HK-2 (cell line): ENCODE results near the gene RSPRY1.
"Not testable (repeated sequence)": the region's sequence is repeated elsewhere in the genome, so short reads cannot be mapped to it uniquely, and the experiment has no call there.

Source experiments
- DNase-seq: peaks from one replicate; pipeline ENCODE4 v3.0.0-alpha.2; 2018; ENCODE audit not compliant: unreplicated experiment

The RSPRY1 gene

DNA sequence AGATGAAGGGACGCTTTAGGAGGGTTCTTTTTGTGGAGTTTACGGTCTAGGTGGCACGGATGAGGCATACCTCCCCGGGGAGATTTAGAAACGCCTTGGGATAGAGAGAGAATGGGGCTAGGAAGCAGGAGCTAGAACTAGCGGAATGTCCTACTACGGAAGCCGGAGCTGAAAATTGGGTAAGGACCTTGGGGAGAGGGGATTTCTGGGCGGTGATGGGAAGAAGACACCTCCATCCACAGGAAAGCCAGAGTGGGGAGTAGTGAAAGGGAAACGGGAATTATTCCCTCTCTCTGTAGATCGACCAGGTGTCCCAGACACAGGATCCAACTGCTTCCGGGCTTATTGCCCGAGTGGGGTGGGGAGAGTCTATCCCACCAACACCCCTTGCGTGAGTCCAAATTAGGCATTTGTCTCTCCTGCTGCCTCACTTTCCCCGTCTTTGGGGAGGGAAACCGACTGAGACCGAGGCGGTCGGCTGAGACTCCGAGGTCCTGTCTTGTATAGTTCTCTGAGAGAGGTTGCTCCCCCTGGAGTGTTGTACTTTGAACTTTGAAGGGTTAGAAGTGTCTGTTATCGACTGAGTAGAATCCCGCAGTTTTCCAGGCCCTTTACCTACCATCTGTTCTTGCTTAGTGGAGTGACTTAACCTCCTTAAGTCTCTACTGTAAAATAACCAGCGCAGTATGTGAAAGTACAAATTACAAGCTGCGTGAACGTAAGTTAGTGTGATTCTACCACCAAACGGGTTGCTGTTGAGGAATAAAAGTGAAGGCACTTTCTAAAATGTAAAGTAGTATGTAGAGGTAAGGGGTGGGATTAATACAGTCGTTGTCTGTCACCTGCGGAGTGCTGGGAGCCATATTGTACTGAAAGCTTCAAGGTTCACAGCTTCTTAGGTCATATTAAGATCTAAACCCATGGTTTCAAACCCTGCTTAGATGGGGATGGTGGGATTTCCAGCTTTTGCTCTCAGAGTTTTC, 1.0 kb downstream of the RSPRY1 start:
- peak; percentile 41 for DNase-seq

- DNase-seq: not testable (repeated sequence)
Measured at GRCh38 chr16:57187902-57188710, 2.0 kb downstream of the RSPRY1 start.

DNA sequence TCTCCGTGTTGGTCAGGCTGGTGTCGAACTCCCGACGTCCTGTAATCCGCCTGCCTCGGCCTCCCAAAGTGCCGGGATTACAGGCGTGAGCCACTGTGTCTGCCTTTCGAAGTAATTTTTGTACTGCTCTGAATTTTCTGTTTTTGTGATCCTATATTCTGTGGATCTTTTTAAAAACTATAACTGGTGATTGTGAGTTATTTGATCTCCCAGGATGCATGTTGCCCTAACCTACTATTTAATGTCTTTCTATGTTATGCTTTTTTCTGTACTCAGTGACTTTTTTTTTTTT, 2.5 kb downstream of the RSPRY1 start:
- DNase-seq: no peak

DNA sequence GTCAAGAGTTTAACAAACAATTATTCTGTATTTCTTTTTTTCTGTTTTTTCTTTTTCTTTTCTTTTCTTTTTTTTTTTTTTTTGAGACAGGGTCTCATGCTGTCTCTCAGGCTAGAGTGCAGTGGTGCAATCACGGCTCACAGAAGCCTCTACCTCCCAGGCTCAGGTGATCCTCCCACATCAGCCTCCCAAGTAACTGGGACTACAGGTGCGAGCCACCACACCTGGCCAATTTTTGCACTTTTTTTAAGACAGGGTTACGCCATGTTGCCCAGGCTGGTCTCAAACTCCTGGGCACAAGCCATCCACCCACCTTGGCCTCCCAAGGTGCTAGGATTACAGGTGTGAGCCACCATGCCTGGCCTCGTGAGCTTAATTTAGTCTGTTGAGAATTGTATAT, 3.4 kb downstream of the RSPRY1 start:
- DNase-seq: not testable (repeated sequence)

GRCh38 chr16:57190136-57190535, 4.0 kb downstream of the RSPRY1 start:
- no peak for DNase-seq

GRCh38 chr16:57191056-57191571, 5.0 kb downstream of the RSPRY1 start:
- no peak for DNase-seq

DNA sequence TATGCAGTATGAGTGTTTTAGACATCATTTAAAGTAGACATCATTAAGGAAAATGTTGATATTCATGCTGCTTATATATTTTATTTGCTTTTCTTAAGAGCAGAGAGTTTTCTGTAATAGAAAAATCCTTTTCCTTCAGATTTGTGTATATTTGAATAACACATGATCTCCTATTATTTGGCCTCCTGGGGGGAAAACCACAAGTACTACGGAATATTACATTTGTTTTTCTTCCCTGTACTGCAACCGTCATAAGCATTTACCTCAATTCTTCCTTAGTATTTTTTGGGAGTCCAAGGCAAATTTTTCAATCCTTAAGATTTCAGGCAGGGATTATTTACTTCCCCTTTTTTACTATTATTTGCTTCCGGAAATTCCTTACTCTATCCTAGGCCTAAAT, 6.0 kb downstream of the RSPRY1 start:
- DNase-seq: no peak

DNA sequence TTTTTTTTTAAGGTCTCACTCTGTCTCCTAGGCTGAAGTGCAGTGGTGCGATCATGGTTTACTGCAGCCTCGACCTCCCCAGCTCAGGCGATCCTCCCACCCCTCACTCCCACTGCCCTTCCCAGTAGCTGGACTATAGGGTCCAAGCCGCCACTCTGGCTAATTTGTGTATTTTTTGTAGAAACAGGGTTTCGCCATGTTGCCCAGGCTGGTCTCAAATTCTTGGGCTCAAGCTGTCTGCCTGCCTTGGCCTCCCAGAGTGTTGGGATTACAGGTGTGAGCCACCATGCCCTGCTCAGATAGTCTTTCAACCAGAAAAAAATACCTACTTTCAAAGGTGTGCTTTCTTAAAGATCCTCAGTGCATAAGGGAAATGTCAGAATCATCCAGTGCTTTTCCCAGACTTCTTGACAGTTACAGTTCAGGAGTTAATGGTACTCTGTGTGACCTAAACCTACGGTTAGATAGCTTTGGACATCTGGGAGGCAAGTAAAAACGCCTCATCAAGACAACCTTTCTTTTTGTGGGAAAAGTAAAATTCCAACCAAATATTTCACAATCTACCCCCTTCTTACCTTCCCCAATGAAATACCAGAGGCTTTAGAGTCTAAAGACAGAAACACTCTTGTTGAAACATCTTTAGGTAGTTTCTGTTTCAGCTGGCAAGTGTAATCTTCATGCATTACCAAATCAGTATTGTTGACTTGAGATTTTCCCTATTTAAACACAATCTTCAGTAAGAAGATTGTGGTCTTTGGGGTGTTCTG, 6.8 kb downstream of the RSPRY1 start:
- no peak for DNase-seq

DNA sequence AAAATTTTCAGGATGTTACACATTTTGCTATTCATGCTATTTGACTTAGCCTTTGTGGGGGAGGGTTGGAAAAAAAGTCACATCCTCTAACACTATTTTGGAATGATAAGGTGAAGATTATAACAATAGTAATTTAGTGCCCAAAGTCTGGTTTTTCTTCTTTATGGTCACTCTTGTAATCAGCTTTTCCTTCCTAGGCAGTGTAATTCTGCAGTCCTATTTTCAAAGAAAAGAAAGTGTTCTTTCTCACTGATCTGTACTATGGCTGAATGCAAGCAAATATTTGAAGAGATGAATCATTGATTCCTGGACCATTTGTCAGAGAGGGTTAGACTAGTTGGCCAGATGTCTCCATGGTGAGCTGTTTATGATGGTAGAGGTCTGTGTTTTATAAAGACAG, 8.4 kb downstream of the RSPRY1 start:
- DNase-seq: no peak

DNA sequence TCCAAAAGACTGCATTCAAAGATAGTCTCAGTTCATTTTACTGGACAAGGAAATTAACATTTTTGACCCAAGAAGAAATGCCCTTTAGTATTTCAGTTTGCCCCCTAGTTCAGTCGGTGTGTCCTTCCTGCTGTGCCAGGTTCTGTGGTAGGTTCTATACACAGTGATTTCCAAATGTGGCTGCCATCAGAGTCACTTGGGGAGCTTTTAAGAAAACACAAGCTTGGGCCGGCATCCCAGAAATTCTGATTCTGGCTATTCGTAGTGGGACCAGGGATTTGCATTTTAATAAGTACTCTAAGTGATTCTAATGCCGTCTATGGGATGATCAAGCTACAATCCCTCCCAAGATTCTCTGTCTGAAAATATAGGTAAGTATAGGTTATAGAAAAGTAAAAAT, 10.2 kb downstream of the RSPRY1 start:
- DNase-seq: no peak

DNA sequence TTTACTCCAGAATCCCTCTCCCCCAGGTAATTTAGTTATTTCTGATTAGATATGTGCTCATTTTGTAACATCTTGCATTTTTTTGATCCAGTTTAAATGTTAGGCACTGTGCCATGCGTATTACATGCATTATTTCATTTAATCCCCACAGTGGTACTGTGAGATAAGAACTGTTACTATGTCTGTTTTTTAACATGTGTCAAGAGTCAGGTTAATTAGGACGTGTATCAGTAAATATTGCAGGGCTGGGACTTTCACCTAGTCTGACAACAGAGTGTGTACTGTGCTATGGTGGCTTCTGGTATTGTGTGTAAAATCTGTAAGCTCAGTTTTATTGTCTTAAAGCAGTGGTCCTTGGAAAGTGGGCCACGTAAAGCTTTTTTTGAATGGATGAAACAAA, 10.6 kb downstream of the RSPRY1 start:
- no peak for DNase-seq

DNA sequence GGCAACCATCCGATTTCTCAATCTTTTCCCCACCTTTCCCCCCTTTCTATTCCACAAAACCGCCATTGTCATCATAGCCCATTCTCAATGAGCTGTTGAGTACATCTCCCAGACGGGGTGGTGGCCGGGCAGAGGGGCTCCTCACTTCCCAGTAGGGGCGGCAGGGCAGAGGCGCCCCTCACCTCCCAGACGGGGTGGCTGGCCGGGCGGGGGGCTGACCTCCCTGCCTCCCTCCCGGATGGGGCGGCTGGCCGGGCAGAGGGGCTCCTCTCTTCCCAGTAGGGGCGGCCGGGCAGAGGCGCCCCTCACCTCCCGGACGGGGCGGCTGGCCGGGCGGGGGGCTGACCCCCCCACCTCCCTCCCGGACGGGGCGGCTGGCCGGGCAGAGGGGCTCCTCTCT, 14.2 kb downstream of the RSPRY1 start:
- not testable (repeated sequence) for DNase-seq

- DNase-seq: not testable (repeated sequence)
Measured at GRCh38 chr16:57200926-57201325, 14.8 kb downstream of the RSPRY1 start.

- no peak for DNase-seq
Measured at GRCh38 chr16:57202095-57202886, 16.2 kb downstream of the RSPRY1 start.

GRCh38 chr16:57203451-57203850, 17.3 kb downstream of the RSPRY1 start:
- DNase-seq: no peak

GRCh38 chr16:57204675-57205074, 18.5 kb downstream of the RSPRY1 start:
- no peak for DNase-seq

DNA sequence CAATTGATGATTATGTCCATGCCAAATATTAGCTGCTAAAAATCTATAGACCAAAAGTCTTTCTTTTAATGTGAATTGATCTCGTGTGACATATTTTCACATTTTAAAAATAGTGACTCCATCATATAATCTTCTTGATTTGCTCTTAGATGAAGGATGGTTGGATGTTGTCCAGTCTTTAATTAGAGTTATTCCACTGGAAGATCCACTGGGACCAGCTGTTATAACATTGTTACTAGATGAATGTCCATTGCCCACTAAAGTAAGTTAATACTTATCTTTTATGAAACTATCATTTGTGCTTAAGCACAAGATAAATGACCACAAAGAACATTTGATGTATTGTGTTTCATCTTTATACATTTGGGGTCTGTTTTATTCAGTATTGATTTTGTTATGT, 22.8 kb downstream of the RSPRY1 start:
- no peak for DNase-seq

DNA sequence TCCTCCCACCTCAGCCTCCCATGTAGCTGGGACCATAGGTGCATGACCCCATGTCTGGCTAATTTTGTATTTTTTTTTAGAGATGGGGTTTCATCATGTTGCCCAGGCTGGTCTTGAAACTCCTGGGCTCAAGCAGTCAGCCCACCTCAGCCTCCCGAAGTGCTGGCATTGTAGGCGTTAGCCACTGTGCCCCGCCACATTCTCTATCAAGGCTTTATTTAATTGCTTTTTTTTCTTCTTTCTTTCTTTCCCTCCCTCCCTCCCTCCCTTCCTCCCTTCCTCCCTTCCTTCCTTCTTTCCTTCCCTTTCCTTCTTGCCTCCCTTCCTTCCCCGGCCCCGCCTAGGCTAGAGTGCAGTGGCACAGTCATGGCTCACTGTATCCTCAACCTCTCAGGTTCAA, 23.7 kb downstream of the RSPRY1 start:
- no peak for DNase-seq

DNA sequence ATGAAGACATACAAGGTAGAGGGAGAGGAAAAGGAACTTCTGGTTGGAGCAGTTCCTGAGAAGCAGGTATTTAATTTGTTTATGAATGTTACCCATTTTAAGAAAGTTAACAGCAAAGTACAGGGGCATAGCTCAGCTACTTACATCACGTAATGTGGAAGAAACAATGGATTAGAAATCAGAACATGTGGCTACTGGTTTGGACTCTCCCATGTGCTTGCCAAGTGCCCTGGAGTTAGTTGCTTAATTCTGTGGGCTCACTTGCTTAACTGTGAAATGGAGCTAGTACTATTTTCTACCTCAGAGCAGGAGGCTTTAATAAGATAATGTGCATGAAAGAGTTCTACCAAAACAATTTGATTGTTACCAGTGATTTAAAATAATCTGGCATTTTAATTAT, 27.3 kb downstream of the RSPRY1 start:
- DNase-seq: no peak

DNA sequence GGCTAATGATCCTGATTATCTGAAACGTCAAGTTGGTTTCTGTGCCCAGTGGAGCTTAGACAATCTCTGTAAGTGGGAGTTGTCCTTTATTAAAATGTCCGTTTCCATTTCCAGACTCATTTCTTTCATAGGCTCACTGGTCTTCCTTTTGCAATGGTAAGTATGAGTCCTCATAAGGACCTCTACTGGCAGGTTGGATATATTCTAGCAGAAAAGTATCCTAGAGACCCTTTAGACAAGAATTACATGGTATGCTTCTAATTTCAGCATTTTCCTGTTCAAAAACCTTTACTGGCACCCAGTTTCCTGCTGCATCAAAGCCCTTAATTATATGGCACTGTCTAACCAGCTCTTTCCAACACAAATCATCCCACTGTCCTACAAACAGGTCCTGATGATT, 30.8 kb downstream of the RSPRY1 start:
- no peak for DNase-seq

GRCh38 chr16:57223057-57223456, 36.9 kb downstream of the RSPRY1 start:
- no peak for DNase-seq
